ENCODE results near the gene ZSCAN16.
A peak's percentile ranks its signal among the peaks of the same experiment; 100 is the strongest.

The ZSCAN16 gene

DNA sequence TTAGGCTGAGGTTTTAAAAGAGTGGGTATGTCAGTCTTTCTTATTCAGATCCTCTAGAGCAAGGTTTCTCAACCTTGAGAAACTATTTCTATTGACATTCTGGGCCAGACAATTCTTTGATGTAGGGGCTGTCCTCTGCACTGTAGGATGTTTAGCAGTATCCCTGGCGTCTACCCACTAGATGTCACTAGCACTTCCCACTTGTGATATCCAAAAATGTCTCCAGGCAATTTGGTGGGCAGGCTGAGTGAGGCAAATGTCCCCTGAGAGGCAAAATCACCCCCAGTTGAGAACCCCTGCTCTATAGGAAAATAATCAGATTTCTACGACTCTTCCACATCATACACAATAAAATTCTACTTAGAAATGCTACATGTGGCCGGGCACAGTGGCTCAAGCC, 9.6 kb downstream of the ZSCAN16 start:
- no peak for DNase-seq (ENCODE audit: low read depth)

DNA sequence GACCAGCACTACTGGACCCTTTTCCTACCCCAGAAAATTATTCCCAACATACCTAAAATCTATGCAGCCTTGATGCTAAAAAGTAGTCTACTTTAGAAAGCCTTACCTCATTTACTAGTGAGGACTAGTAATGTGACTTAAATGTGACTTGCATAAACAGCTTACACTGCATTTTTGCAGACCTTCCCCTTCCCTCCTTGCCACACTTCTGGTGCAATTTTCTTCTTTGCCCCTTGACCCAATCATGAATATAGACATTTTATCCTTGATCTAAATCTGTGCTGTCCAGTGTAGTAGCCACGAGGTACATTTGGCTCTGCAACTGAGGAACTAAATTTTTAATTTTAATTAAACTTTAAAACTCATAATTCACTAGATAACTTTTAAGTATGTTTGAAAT, 10.3 kb downstream of the ZSCAN16 start:
- DNase-seq (ENCODE audit: low read depth): no peak

DNA sequence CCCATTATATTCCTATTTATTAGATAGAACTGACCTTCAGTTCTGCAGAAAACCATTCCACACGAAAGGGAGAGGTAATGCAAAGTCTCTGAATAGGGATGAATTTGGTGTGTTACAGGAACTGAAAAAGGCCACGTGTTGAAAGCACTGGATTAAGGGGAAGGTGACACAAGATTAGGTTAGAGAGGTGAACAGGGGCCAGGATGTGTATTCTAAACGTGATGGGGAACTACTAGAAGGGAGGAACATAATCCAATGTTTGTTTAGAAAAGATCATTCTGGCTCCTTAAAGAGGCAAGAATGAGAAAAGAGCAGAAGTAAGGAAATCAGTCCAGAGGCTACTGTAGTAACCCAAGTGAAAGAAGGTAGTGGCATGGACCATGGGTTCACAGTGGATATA, 11.0 kb downstream of the ZSCAN16 start:
- DNase-seq (ENCODE audit: low read depth): no peak

DNA sequence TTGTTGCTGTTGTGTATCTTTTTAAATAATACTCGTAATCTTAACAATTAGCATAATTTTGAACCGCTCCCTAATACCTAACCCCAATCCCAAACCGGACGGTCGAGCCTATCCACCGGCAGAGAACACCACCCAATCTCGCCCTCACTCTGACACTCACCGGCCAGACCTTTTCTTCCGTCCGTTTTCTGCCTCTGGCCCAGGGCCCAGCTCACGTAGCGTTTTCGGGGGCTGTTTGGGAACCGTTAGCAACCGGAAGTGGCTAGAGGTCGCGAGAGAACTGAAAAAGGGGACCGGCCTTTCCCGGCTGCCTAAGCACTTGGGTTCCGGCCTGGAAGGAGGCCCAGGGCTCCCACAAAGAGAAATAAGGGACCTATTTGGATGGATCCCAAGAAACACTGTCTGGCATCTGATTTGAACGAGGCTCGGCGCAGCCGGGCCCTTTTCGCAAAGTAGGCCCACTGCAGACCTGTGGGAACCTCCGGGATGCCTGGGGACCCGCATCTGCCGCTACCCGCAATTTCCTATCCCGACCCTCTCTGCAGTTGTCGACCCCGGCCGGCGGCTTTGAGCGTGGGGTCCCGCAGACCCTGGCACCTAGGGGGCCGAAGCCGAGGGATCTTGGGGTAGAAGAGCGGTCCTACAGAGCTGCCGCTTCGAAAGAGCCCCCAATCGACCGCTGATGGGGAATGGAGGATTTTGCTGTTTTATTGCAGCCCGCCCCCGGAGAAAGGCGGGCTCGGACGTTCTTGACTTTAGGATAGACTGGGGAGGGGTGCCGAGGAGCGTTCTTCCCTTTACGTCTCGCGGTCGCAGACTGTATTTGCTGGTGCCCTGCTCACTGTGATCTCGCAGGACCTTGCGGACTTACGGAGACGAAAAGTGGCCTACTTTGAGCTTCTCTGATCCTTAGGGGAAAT, 12.4 kb downstream of the ZSCAN16 start:
- DNase-seq (ENCODE audit: low read depth): peak; percentile 92

DNA sequence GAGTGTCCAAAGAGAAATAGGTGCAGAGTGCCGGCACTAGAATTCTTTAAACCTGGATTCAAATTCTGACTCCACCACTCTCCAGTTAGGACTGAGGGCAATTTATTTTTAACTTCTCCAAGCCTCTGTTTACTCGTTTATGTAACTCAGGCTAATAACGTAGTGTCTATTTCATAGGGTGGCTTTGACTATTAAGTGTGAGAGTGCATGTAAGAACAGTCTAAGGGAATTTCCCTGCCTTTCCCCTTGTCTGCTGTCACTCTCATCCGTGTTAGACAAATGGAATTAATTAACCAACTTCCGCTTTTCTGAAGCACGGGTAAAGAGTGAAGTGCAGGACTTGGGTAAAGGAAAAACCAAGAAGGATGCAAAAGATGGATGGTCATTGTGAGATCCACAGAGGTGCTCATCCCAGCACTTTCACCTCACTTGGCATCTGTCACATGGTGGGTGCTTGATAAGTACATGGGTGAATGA, 13.1 kb downstream of the ZSCAN16 start:
- no peak for DNase-seq (ENCODE audit: low read depth)

DNA sequence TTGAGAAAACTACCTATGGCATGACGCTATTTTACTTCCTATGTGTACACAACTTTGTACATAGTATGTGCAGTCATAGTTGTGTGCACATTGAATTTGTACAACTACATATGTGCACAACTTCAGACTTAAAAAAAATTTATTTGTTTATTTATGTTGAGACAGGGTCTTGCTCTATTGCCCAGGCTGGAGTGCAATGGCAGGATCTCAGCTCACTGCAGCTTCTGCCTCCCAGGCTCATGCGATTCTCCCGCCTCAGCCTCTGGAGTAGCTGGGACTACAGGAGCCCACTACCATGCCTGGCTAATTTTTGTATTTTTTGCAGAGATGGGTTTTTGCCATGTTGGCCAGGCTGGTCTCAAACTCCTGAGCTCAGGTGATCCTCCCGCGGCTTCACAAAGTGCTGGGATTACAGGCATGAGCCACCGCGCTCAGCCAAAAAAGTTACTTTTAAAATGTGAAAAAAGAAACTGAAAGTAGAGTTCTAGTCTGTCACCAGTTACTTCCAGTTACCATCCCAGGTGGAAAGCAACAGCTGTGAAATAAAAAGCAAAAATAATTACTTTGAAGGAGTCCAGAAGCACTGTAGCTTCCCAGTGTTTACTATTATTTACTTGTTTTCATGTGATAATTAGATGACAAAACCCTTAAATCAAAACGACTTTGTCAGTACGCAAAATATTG, 15.6 kb downstream of the ZSCAN16 start:
- no peak for DNase-seq (ENCODE audit: low read depth)

DNA sequence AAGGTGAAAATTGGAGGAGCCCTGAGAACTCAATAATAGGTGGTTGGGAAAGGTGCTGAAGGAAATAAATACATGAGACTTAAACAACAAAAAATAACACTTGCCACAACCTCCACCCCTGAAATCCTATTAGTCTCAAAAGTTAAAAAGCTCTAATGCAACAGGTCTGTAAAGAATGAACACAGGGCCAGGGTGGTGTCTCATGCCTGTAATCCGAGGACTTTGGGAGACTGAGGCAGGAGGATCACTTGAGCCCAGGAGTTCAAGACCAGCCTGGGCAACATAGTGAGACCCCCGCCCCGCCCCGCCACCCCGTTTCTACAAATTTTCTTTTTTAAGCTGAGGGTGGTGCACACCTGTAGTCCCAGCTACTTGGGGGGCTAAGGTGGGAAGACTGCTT, 16.2 kb downstream of the ZSCAN16 start:
- no peak for DNase-seq (ENCODE audit: low read depth)

DNA sequence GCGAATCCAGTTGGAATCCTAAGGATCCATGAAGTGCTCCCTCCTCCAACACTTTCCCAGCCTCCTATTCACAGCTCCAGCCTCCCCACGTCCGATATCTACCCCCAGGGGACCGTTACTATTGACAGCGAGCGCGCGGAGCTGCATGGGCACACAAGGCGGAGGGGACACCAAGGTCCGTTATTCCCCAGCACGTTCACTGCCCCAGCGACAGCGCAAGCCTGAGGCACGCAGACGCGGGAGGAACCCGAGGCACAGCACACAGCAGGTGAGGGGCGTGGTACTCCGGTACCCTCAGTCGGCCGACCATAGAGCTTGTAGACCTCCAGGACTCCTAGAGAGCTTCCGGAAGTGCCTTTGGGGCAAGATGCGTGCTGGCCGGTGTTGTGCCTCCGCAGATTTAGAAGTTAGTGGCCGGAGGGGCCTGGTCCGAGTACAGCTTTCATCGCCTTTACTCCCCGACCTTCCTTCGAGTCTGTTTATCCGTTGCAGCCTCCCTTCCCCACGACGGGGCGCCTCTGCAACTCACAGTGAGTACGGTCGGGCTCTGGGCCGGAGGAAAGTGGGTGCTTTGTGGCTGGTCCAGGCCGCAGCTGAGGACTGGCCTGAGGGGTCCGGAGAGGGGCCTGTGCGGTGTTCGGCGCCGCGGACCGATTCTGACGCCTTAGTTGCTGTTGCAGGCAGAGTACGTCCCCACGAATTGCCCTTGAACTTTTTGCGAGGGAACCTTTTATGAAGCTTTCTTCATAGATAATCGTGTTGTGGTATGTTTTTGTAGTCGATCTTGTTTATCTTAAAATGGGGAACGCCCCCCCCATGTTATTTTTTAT, 17.3 kb downstream of the ZSCAN16 start, which contains the start of gene ZKSCAN8:
TSS of gene ZKSCAN8 (plus strand) at position 384 of the 830 bp plus-strand sequence. CDS start 6,525 bp downstream, outside the sequence.
- DNase-seq (ENCODE audit: low read depth): peak; percentile 74

DNA sequence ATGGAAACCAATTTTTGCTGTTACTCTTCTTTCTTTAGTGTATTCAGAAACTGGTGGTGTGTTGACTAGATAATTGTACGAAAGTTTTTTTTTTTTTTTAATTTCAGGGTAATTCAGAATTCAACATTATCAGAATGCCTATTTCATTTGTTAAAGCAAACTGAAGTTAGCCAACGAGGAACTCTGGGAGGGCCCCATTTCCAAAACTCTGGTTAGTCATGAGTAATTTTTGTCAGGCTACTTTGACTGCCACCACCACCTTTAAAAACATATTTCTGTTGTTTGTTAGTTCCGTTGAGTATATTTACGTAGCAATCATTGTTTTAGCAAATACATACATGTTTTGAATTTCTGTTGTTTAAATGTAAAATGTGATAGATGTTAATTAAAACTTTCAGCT, 18.0 kb downstream of the ZSCAN16 start:
- DNase-seq (ENCODE audit: low read depth): no peak

DNA sequence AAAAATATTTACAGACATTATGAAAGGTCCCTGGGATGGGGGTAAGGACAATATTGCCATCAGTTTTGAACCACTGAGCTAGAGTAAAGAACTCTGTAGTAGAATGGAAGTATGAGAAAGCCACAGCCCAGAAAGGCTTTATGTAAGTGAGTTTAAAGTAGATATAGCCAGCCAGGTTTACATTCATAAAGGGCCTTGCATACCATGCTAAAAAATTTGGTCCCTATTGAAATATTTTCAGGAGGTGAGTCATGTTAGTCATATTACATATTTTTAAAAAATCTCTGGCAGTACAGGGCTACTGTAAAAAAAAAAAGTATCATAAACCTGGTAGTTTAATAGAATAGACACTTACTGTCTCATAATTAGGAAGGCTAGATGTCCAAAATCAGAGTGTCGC, 20.8 kb downstream of the ZSCAN16 start:
- DNase-seq (ENCODE audit: low read depth): no peak

DNA sequence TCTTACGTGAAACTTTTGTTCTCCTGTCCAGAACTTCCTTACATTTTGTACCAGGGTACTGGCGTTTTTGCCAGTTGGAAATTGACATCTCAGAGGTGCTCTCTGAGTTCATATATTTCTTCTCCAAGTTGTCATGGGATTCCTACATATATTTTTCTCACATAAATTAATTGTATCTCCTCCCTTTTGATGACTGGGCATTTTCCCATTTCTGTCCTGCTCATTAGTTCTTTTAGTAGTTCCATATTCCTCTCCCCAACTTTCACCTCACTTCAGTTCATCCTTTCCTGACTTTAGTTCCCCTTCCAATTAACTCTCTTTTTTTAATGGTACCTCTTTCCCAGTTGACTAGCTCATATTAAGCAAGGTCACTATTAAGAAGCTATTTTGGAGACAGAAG, 28.1 kb downstream of the ZSCAN16 start:
- DNase-seq (ENCODE audit: low read depth): no peak

DNA sequence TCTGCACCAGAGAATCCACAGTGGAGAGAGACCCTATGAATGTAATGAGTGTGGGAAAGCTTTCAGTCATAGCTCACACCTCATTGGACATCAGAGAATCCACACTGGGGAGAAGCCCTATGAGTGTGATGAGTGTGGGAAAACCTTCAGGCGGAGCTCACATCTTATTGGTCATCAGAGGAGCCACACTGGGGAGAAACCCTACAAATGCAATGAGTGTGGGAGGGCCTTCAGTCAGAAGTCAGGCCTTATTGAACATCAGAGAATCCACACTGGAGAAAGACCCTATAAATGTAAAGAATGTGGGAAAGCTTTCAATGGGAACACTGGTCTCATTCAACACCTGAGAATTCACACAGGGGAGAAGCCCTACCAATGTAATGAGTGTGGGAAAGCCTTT, 29.1 kb downstream of the ZSCAN16 start:
- no peak for DNase-seq (ENCODE audit: low read depth)

DNA sequence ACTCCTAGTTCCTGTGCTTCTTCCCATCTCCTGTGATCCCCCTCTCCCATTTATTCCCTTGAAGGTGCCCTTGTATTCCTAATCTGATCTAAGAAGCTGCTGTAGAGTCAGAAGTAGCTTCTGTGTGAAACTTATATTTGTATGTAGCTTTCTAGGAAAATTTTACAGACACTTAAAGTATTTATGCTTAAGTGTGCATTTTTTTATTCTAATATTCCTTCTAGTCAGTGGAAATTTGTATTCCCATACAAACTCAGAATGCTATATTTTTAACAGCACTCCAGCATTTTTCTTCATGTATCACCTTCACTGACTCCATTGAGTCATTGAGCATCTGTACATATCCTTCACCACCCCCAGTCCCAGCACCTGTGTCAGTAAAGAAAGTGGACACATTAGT, 29.9 kb downstream of the ZSCAN16 start:
- DNase-seq (ENCODE audit: low read depth): no peak

DNA sequence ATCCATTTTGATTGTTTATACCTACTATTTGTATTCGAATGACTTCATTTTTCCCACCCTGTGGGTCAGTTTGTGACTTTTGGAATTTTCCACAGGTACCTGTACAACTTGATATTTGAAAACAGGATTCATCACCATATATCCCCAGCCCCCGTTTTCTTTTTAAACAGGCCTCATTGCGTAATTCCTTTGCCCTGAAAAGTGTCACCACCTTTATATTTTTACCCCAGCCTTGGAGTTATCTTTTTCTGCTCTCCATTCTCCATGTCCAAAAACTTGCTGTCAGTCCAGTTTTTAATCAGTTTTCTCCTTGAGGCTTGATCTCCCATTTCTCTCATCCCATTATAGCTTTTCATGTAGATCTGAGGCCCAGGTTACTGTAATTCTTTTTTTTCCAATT, 33.9 kb downstream of the ZSCAN16 start:
- DNase-seq (ENCODE audit: low read depth): no peak

DNA sequence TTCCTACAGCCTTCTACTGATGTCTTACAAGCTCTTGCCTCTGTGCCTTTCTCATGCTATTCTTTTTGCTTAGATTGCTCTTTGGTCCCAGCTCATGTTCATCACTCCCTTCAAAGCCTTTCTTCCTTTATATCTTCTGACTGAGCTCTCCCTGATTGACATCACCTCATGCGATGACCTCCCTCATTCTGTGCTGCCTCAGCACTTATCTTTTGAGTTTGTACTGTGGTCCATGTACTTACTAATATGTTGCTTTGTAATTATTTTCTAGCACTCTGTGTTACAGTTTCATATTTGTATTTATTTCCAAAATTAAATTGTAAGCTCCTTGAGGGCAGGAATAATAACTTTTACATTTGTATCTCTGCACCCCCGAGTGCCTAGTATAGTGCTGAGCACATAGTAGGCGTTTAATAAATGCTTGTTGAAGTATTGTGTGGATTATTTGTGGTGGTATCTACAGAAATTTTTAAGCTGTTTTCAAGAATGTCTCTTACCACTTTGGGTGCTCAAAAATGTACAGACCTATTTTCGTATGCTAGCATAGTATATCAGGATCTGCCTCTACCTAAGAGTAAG, 34.7 kb downstream of the ZSCAN16 start:
- DNase-seq (ENCODE audit: low read depth): no peak

DNA sequence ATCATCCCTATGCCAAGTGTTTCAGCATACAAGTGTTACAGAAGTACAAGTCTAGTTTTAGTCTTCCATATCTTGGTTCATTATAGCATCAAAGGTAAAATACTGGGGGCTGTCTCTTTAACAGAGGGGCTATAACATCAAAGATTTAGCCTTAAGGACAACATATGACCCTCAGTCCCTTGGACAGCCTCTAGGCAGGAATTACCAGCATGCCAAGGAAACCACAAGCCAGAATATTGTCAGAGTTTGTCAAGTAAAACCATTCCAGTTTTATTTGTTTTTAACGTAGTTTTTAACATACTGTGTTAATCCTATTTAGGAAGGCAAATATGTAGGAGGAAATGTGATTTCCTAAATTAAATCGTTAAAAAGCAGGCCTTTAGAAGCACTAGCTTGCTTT, 35.8 kb downstream of the ZSCAN16 start:
- DNase-seq (ENCODE audit: low read depth): no peak

DNA sequence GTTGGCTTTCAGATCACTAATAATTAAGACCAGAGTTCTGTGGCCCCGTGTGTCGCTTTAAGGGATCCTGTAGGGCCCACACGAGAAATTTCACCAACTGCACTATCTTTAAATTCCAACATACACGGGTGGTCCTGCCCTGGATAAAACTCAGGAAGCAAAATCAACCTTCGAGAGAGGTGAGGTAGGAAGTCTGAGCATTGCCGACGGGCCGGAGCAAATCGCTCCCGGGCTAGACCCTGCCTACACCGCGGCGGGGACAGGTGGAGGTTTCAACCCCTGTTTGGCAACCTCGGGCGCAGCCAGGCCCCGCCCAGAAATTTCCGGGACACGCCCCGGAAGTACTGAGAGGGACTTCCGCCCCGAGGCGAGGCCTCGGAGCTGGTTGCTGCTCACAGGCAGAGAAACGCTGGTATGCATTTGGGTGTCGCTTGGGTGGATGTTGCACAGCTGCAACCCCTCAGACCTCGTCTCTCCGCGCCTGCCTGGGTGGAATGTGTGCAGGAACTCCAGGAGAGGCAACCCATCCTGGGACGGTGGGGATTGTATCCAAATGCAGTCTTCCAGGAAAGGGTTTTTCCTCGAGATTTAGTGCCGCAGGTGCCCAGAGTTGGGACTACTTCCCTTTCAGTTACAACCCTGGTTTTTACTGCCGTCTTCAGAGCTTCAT, 37.1 kb downstream of the ZSCAN16 start:
- DNase-seq (ENCODE audit: low read depth): no peak

DNA sequence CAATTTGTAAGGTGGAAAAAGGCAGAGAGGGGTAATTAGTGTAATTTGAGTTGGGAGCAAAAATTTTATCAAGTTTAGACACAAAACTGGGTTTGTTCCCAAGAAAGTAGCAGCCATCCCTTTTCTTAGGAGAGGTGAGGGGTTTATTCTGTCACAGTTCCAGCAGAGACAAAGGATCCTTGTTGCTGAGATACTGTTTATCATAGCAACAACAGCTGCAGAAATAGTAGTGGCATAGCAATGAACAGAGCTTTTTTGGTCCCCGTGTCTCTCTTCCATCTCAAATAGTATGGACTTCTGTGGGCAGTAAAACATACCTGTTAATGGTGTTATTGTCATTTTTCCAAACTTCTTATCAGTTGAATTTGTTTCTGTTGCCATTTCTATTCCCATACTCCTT, 41.2 kb downstream of the ZSCAN16 start:
- no peak for DNase-seq (ENCODE audit: low read depth)

DNA sequence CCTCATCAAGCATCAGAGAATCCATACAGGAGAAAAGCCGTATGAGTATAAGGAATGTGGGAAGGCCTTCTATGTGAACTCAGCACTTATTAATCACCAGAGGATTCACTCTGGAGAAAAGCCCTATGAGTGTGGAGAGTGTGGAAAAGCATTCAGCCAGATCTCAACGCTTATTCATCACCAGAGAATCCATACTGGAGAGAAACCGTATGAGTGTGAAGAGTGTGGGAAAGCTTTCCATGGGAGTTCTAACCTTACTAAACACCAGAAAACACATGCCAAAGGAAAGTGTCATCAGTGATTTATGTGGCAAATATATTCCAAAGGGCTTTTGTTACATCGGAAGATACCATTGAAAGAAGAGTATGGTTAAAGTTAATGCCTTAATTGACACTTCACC, 42.7 kb downstream of the ZSCAN16 start:
- peak; percentile 58 for DNase-seq (ENCODE audit: low read depth)

DNA sequence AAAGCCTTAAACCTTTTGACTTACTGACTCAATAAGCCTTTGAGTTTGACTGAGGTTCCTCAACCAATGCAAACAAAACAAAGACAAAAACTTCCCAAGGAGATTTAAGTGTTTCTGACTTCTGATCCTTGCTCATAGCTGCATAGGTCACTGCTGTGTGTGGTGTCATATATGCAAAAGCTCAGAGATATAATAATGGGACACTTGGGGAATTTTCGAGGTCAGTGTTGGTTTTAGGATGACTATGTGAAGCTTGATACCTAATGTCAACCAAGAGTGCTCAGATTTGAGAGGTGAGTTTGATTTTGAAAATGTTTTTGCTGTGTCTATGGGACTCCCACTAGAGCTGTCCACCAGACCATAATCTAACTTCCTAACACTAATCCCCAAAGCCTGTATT, 43.5 kb downstream of the ZSCAN16 start:
- no peak for DNase-seq (ENCODE audit: low read depth)

DNA sequence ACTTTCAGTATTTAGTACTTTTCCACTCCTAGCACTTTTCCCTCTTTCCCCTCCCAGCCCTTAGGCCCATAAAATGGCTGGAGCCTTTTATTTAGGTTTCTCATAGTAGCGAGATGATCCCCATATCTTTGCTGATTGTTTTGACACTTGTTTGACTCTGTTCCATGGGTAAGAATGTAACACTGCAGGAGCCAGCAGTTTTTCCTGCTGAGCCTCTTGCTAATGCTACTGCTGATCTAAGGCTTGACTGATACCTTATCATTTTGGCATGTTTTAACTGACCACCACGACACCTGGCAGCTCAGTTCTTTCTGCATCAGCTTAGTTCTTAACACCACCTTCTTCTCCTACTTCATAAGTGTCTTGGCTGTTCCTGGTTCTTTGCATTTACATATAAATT, 46.9 kb downstream of the ZSCAN16 start:
- DNase-seq (ENCODE audit: low read depth): no peak

Measured in stromal cell of bone marrow (primary cell).